GM21526 (cell line): ENCODE results near the gene FBLN5.

Experiments
- ATAC-seq: cut with Tn5 transposase; IDR thresholded peaks from one replicate; pipeline ENCODE4 v1.9.1; 2021; ENCODE audit warnings: moderate library complexity; ENCODE audit not compliant: unreplicated experiment, low FRiP score

FBLN5 gene

GRCh38 chr14:91946622-91947474 lies 646 bp downstream of the FBLN5 start:
- no peak for ATAC-seq

- no peak for ATAC-seq
Observed at GRCh38 chr14:91945751-91946621, 1.5 kb downstream of the FBLN5 start.

GRCh38 chr14:91942946-91943345 lies 4.5 kb downstream of the FBLN5 start:
- no peak for ATAC-seq

DNA sequence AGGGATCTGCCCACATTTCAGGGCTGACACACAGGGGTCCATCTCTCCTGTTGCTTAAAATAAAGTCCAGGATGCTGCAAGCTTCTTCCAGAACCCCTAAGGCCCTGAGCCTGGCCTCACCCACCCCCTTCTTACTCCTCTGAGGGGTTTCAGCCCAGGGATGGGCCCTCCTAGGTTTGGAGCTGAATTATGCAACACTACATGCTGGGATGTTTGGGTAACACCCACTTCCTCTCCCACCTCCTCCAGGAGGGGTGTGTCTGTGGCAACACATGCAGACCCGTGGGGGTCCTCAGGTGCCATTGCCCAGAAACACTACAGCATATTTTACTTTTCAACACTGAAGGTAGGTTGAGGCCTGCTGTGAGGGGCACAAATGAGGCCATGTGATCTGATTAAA lies 5.4 kb downstream of the FBLN5 start:
- ATAC-seq = no peak

DNA sequence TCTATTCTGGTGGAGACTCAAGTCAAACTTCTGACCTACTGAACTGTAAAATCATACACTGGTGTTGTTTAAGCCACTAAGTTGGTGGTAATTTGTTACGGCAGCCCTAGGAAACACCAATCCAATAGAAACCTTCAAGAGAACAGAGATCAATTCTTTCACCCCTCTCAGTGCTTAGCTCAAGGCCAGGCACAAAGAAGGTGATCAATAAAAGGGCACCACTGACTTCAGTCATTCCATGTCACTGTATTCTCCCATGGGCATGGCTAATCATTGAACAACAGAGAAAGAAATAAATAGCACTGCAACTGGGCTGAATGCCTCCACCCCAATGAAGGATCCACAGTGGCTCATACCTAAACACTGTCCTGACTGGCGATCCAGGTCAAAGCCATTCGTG lies 7.3 kb downstream of the FBLN5 start:
- ATAC-seq = no peak

DNA sequence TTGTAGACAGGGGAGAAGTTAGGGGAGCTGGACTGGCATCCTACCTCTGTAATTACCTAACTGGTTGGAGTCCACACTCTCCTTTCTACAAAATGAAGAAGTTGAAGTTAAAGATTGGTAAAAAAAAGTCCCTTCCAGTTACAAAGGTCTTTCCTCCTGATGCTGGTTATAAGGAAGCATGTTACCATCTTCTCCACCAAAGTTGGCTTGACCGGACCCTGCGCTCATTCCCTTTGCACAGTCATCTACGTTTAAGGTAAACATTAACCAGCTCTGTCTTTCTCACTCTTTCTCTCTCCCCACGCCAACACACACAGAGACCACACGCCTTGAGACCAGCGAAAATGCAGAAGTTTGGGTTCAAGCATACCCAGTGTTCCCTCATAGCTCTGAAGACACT lies 11.9 kb downstream of the FBLN5 start:
- no peak for ATAC-seq

DNA sequence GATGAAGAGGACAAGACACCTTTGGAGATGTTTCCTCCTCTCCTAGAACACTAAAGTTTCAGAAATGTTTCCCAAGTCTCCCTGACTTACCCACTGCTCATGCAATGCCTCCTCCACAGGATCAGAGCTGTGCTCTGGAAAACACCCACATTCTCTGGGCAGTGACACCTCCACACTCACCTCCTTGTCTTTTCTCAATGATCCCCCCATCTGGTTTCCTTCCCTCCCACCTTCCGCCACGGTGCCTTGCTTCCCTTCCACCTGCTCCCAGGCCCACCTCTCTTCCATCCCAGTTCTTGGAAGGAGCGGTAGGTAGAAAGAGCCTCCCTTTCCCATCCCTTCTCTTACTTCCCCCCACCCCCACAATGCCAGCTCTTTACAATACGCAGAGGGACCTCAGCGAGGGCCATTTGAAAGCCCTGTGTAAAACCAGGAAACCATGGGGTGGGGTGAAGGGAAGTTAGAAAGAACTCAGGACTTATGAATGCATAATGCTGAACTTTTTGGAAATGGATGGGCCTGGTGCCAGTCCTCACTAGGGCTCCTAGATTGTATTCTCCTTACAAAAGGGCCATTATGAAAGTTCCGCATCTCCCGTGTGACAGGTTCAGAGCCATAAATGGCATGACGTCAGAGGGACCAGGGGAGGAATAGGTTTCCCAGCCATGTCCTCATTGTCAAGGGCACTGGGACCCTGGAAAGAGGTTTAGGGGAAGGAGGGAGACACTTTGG lies 12.8 kb downstream of the FBLN5 start:
- no peak for ATAC-seq

GRCh38 chr14:91931478-91932088 lies 15.9 kb downstream of the FBLN5 start:
- no peak for ATAC-seq

- no peak for ATAC-seq
Observed at GRCh38 chr14:91929700-91930099, 17.8 kb downstream of the FBLN5 start.

GRCh38 chr14:91927800-91928199 lies 19.7 kb downstream of the FBLN5 start:
- no peak for ATAC-seq

- no peak for ATAC-seq
Observed at GRCh38 chr14:91927191-91927590, 20.3 kb downstream of the FBLN5 start.

DNA sequence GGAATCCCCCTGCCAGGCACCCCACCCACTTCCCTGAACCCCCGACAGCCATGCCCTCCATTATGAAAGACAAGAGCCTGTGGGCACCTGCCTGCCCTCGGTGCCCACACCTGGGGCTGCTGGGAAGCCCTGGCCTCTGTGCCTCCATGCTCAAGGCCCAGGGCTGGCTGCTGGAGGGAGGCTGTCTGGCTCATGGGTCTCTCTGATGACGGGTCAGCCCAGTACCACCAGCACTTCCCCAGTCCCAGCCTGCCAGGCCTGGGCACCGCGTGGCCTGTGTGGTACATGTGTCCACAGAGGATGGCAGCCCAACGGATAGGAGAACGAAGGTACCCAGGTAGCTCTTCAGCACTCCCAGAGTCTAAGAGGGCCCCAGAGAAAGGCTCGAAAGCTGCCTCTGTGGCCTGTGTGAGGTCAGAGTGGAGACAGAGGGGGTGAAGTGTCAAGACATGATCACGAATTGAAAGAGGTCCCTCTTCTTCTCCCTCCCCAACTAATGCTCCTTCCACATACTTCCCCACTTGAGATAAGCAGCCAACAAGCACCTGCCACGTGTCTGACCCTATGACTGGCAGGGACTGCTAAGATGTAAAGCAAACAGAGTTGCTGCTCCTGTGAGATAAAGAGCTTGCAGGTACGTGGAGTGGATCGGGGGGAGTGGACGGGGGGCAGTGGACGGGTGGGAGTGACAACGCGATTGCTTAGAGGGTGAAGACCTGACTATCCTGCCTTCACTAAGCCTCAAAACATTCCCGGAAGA lies 21.2 kb downstream of the FBLN5 start:
- ATAC-seq = no peak

- ATAC-seq = no peak
Observed at GRCh38 chr14:91925727-91926121, 21.8 kb downstream of the FBLN5 start.

DNA sequence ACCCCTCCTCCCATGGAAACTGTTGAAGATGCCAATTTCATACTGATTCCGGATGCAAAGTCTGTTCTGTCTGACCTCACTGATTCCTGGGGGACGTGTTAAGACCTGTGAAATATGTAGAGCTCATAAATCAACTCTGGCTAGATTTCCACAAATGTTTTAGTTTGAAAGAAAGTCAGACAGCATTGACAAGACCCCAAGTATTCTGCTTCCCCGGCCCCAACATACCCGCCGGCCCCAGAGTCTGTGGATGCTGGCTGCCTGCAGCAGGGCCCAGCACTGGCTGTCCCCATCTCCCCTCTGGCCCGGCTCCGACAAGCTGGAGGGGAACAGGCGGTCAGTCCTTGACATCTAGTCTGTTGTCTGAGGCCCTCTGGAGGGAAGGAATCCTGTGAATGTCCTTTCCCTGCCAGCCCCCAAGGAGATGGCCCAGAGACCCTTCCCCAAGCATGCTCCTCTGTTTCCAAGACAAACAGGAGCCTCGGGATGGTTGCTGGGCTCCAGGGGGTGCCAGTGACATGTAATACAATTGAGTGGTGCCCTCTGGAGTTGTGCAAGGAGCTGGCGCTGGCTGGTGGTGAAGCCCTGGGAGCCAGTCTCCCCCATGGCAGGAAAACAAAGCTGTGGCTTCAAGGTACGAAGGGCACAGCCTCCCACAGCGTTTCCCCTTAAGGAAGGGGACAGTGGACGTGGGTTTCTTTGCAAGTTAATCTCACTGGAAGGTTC lies 22.3 kb downstream of the FBLN5 start:
- ATAC-seq = no peak

DNA sequence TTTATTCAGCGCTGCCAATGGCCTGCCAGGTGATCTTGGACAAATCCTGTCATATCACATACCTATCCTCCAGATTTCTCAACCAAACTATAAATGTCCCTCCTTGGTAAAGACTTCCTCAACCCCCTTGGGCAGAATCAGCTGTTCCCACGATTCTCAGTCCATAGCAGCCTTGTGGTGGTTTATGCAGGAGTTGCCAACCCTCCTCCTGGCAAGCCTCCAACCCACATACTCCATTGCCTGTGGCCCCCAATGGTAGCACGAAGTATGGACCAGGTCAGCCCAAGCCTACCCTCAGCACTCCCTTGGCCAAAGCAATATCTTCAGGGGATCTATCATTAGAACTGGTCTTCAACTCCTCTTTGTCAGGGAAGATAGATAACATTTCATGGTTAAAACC lies 27.0 kb downstream of the FBLN5 start:
- no peak for ATAC-seq

- ATAC-seq = no peak
Observed at GRCh38 chr14:91919814-91920213, 27.7 kb downstream of the FBLN5 start.

DNA sequence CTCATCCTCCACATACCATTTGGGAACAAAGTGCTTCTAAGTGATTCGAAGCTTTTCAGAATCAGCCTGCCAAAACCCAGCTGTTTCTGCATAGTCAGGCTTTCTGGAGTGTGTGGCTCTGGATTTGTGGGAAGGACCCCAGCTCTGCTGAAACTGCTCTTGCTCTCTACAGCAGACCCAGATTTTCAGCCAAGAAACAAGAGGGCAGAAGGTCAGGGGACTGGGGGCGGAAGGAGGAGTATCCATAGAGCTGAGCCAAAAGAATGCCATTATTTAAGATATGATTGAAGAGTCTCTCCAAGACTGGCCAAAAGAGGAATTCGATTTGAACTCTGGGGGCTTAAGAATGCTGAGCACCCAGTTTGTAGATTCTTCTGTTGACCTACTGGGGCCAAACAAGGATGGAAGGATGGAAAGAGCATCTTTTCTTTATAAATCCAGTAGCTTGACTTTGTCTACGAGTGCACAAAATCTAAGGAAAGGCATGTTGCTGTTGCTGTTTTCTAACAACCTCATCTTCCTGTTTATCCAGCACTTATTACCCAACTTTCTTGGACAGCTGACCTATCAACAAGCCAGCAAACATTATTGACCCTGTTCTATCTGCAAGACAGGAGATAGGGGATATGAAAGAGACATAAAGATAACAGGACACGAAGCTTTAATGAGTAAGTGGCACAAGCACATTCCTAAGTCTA lies 29.2 kb downstream of the FBLN5 start:
- no peak for ATAC-seq

DNA sequence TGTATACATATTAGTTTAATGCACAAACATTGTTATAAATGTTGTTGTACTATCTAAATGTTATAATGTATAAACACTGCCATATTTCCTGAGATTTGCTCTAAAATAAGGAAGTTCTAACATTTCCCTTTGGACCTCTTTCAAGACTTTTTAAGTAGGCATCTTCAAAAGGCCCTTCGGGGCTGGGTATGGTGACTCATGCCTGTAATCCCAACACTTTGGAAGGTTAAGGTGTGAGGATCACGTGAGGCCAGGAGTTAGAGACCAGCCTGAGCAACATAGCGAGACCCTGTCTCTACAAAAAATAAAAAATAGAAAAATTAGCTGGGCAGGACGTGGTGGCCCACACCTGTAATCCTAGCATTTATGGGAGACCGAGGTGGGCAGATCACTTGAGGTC lies 35.5 kb downstream of the FBLN5 start:
- ATAC-seq = no peak
